RWPE2 (cell line): ENCODE measurements around the gene PTPRQ.

Experiments used
- ATAC-seq: fragments of 200-7000 bp; cut with Tn5 transposase; 3 replicates; pipeline ENCODE4 v1.9.1; 2021; ENCODE audit warnings: low read depth
- DNase-seq: peaks from one replicate; pipeline ENCODE4 v3.0.0-alpha.2; 2020; ENCODE audit warnings: low spot score
- H3K27ac ChIP-seq: fragments of 450-650 bp; 2 replicates; pipeline ENCODE4 v1.5.1; 2017; ENCODE audit warnings: mild to moderate bottlenecking; ENCODE audit not compliant: poor library complexity, severe bottlenecking
- H3K27me3 ChIP-seq: fragments of 250-450 bp; sonication (Bioruptor Pico); 2 replicates; pipeline ENCODE4 v1.5.1; 2021; ENCODE audit warnings: mild to moderate bottlenecking, moderate library complexity; ENCODE audit not compliant: insufficient read depth, poor library complexity, severe bottlenecking
- H3K36me3 ChIP-seq: fragments of 250-450 bp; sonication (Bioruptor Pico); 2 replicates; pipeline ENCODE4 v1.5.1; 2020; ENCODE audit warnings: low read depth, mild to moderate bottlenecking, moderate library complexity
- H3K4me1 ChIP-seq: fragments of 250-450 bp; sonication (Bioruptor Pico); 2 replicates; pipeline ENCODE4 v1.5.1; 2021; ENCODE audit warnings: mild to moderate bottlenecking, moderate library complexity; ENCODE audit not compliant: insufficient read depth, poor library complexity, severe bottlenecking
- H3K4me3 ChIP-seq: fragments of 250-450 bp; sonication (Bioruptor Pico); 2 replicates; pipeline ENCODE4 v1.5.1; 2021; ENCODE audit warnings: mild to moderate bottlenecking, moderate library complexity; ENCODE audit not compliant: severe bottlenecking
- H3K9me3 ChIP-seq: fragments of 250-450 bp; sonication (Bioruptor Pico); 2 replicates; pipeline ENCODE4 v1.5.1; 2021; ENCODE audit warnings: mild to moderate bottlenecking, moderate library complexity; ENCODE audit not compliant: severe bottlenecking
- CTCF ChIP-seq: fragments of 450-650 bp; IDR thresholded peaks from one replicate; pipeline ENCODE4 v1.5.1; 2017; ENCODE audit warnings: mild to moderate bottlenecking, moderate library complexity; ENCODE audit not compliant: poor library complexity, severe bottlenecking

Gene PTPRQ

GRCh38 chr12:80419644-80420043 is 24.4 kb upstream of the PTPRQ start:
- no peak for TF ChIP-seq CTCF
- no peaks in the 10 kb centered on the region for H3K9me3 ChIP-seq
- no peak overlapping the region for H3K27ac ChIP-seq
- no peak for ATAC-seq
- H3K4me3 ChIP-seq: no peak overlapping the region
- no peaks in the 10 kb centered on the region for H3K4me1 ChIP-seq
- H3K36me3 ChIP-seq: no peaks in the 10 kb centered on the region
- DNase-seq: no peak
- H3K27me3 ChIP-seq: peaks cover 3% of the 10 kb centered on the region

DNA sequence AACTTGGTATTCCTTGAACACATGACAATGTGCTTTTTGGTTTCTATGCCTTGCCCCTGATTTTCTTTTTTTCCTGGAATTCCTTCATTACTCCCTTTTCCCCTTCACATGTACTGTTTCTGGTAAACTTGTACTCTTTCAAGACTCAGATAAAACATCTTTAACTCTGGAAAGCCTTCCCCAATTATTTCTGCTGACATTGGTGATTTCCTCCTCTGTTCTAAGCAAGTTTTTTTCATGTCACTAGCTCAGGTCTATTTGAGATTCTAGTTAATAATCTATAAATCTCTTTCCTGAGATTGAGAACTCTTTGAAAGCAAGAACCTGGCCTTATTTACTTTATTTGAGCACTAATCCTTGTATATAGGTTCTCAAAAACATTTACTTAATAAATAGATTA is 24.0 kb upstream of the PTPRQ start:
- no peak overlapping the region for H3K4me3 ChIP-seq
- no peak for DNase-seq
- no peaks in the 10 kb centered on the region for H3K36me3 ChIP-seq
- no peaks in the 10 kb centered on the region for H3K4me1 ChIP-seq
- no peak overlapping the region for H3K27ac ChIP-seq
- no peak for ATAC-seq
- peaks cover 3% of the 10 kb centered on the region for H3K27me3 ChIP-seq
- no peak for TF ChIP-seq CTCF
- no peaks in the 10 kb centered on the region for H3K9me3 ChIP-seq

GRCh38 chr12:80422550-80422949 is 21.5 kb upstream of the PTPRQ start:
- Histone ChIP-seq H3K4me1 (no peaks in the 10 kb centered on the region), H3K27ac (no peak overlapping the region), H3K4me3 (no peak overlapping the region), H3K36me3 (no peaks in the 10 kb centered on the region), H3K27me3 (peaks cover 3% of the 10 kb centered on the region), H3K9me3 (no peaks in the 10 kb centered on the region)
- no peak for TF ChIP-seq CTCF
- DNase-seq: no peak
- ATAC-seq: no peak

DNA sequence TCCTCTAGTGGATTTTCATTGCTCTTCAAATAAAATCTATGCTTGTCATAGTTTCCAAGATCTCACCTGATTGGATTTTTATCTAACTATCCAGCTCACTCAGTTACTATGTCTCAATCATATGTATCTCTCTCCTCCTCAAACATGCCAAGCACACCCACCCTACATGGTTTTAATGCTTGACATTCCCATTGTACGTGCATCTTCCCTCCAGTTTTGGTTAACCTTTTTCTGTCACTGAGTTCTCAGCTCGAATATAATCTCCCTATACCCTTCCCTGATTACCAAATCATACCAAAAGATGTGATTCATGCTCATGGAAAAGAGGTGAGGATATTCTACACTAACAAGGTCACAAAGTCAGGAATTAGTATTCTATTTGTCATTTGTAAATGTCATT is 12.0 kb upstream of the PTPRQ start:
- no peak for TF ChIP-seq CTCF

DNA sequence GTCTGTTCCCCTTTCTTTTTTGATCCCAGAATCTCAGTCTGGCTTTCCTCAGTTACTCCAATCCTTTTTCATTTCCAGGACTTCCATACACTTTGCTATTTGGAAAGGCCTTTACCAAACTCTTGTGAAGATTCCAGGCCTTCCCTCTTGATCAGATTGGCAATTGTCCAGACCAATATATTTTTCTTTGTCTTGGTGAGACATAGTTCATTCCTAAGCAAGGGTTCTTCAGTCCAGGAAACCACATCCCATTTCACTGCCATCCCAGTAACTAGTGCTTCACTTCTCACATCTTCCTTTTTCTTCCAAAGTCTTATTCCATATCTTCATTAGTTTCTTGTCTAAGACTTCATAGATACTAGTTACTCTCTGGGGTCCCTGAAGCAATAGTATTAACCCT is 2.1 kb upstream of the PTPRQ start:
- ATAC-seq (no peak), DNase-seq (no peak)
- no peak overlapping the region for H3K4me3 ChIP-seq
- H3K27me3 ChIP-seq: no peaks in the 10 kb centered on the region
- H3K36me3 ChIP-seq: no peaks in the 10 kb centered on the region
- no peak overlapping the region for H3K27ac ChIP-seq
- peaks cover 17% of the 10 kb centered on the region for H3K4me1 ChIP-seq
- TF ChIP-seq CTCF: no peak
- H3K9me3 ChIP-seq: no peaks in the 10 kb centered on the region

More for the DNA sequence above, 12.0 kb upstream of the PTPRQ start:
- no peak overlapping the region for H3K4me3 ChIP-seq
- H3K27me3 ChIP-seq: no peaks in the 10 kb centered on the region
- ATAC-seq (no peak), DNase-seq (no peak)
- H3K27ac ChIP-seq: no peak overlapping the region
- no peaks in the 10 kb centered on the region for H3K4me1 ChIP-seq
- no peaks in the 10 kb centered on the region for H3K36me3 ChIP-seq
- no peaks in the 10 kb centered on the region for H3K9me3 ChIP-seq
